GM19438 (cell line): Measurements from ENCODE around the gene VAT1L.
"Not testable (repeated sequence)": the region's sequence is repeated elsewhere in the genome, so short reads cannot be mapped to it uniquely, and the experiment has no call there.

Source experiments
- ATAC-seq: cut with Tn5 transposase; IDR thresholded peaks from one replicate; pipeline ENCODE4 v1.9.1; 2021; ENCODE audit warnings: low read depth; ENCODE audit not compliant: unreplicated experiment

Gene VAT1L

DNA sequence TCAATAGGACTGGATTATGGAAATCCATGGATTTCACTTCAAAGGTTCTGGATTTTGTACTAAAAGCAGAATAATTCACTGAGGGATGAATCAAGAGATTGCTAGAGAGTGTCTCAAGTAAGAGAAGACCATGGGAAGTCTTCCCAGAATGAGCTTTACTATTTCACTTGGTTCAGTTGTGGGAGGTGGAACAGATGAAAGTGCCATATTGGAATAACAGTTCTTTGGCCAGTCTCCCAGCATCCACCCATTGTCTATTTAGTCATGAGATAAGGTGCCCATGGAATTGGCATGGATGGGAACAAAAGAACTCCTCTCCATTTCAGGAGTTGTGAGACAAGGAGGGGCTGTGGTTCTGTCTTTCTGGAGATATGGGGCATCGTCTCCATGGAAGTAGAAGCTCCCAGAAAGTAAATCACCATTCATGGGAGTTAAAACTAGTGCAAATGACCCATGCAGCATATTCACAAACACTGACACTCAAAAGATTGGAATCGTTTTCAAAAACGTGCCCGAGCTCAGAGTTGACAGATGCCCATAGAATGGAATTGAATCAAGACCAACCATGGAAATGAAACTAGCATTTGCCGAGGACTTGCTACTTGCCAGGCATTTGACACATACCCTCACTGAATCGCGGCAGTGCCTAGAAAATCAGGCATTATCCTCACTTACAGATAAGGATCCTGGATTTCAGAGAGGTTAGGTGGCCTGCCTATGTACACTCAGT lies 197.8 kb downstream of the VAT1L start:
- no peak for ATAC-seq

DNA sequence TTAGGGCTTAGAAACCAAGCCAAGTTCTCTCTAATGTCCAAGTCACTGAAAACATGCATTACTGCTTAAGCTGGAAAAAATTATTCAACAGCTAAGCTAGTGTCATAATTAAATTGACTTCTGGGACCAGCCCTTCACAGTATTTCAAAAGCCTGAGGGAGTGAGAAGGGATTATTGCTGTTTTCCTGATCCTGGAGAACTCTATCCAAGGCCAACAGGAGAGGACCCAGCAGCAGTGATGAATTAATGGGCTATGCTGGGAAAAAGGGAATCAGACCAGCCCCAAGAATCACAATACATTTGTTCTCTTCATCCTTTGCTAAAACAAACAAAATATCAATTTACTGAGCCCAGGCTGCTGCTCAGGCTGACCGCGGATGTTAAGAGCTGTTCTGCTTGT lies 199.4 kb downstream of the VAT1L start:
- ATAC-seq, result no peak

DNA sequence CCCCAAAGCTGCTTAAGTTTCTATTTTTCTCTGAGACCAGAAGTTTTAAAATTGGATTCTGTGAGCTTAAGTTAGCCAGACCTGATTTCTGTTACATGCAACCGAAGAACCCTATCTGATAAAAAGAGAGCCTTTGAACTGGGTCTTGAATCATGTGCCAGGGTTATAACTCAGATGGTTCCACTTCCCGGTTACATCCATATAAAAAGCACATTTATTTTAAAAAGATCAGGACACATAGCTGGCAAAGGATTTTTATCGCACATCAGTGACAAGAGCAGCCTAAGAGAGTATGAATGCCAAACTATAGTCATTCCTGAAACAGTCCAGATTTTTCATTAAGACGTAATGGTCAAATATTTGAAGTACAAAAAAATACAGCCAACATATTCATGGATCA lies 201.5 kb downstream of the VAT1L start:
- no peak for ATAC-seq

DNA sequence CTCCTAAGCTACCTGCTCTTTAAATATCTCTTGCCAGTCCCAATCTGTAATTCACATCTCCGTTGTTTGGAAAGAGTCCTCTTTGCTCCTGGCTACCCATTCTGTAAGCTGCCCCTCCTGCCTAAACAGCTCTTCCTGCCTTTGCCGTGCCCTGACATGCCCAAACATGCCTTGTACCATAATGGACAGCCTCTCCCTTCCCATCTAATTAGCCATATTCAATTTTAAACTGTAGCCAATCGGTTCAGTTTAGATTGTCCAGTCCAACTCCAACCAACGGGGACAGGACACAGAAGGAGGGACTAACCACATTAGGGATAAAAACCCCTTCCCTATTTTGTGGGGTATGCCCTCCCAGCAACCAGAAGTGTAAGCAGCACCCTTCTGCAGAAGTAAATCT lies 203.3 kb downstream of the VAT1L start:
- ATAC-seq, result no peak

DNA sequence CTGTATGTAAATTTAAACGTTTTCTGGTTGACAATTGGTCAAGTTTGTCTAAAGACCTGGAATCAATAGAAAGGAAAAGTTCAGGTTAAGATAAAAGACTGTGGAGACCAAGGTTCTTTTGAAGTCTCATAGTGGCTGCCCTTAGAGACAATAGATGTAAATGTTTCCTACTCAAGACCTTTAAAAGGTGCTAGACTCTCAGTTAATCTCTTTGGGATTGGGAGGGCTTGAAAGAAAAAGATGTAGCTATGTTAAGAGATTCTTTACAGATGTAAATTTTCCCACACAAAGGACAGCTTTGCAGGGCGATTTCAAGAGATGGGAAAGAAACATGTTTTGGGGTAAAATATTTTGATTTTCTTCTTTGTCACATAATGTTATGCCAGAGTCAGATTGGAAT lies 204.0 kb downstream of the VAT1L start:
- ATAC-seq, result not testable (repeated sequence)

DNA sequence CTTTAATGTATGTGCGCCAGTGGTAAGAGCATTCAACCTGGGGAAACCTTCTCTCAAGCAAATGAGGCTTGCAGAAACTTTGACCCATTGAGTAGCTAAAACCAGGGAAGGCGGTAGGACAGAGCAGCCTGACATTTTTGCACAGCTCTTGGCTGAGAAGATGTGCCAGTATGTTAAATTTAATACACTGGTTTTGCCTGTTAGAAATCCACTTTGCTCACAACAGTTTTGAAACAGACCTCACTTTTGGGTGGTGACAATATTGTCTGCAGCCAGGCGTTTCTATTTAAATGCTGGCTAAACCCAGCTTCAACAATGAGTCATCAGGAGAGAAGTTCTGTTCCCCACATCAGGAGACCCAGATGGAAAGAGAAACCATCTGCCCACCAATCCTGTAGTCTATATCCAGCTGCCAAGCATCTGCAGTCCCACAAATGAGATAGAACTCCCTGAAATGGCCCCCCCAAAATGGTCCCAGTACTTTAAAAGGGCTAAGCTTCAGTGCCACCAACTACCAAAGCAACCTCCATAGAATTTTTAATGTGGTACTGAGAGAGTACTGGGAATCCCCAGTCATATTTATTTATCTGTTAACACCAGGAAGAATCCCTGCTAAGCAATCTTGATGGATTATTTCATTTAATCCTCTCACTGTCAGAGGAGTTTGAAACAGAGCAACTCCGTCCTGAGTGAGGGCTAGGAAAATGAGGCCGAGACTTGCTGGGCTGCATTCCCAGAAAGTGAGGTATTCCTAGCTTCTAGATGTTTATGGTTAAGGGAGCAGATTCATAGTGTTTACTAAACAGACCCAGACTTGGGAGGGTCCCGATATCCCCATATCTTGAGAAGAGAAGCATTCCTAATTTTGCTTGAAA lies 205.0 kb downstream of the VAT1L start:
- no peak for ATAC-seq

DNA sequence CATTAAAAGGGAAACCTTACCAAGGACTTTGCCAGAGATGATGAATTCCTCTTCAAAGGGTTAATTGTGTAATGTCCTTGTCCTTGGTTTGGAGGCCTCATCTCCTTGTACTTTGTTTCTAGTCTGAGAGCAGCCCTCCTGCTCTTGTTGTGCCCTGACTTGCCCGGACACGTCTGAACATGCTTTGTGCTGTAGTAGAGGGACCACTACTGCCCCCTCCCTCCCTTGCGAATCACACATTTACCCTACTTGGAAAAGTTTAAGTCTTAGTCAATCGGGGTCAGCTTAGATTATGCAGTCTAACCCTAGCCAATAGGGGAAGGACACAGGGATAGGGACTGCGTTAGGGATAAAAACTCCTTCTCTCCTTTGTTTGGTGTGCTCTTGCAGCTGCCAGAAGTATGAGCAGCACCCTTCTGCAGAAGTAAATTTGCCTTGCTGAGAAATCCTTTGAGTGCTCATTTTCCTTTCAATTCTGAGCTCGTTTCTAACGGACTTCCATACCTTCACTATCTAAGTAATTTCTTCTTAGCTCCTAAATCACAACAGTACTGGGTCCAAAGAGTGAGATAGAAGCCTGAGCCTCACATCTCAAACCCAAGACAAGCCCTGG lies 207.6 kb downstream of the VAT1L start:
- ATAC-seq, result no peak

GRCh38 chr16:77998350-77999023 lies 210.1 kb downstream of the VAT1L start:
- no peak for ATAC-seq

- ATAC-seq, result no peak
Observed at GRCh38 chr16:78001451-78002025, 213.2 kb downstream of the VAT1L start.

DNA sequence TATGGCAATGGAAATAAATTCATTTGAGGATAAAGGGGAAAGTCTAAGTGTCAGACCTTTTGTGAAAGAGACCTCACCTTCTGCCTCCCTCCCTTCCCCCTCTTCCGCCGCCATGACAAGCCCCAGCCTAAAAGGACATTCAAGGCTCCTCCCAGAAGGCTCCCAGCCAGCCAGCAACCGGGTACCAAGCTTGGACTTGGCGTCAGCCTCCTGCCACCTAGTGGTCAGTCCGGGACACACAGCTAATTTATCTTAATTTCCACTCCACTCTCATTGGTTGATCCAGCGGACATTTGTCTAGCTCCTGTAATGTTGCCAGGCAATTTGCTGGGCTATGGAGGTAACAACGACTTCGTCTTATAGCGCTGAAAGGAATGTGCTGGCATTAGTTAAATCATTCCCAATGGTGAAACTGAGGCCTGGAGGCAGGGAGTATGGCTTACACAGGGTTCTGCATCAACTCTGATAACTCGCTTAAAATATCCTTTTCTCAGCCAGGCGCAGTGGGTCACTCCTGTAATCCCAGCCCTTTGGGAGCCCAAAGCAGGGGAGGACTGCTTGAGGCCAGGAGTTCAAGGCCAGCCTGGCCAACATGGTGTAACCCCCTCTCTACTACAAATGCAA lies 214.7 kb downstream of the VAT1L start:
- peak; percentile 100 for ATAC-seq

GRCh38 chr16:78004517-78004916 lies 216.2 kb downstream of the VAT1L start:
- no peak for ATAC-seq

GRCh38 chr16:78005881-78006280 lies 217.5 kb downstream of the VAT1L start:
- no peak for ATAC-seq

- ATAC-seq, result no peak
Observed at GRCh38 chr16:78007121-78007520, 218.8 kb downstream of the VAT1L start.

- no peak for ATAC-seq
Observed at GRCh38 chr16:78022347-78023060, 234.1 kb downstream of the VAT1L start, which contains the start of gene CLEC3A. Gene CLEC3A, plus strand, starts transcription at chr16:78022548. Its CDS starts 79 bp downstream, at chr16:78022627.

DNA sequence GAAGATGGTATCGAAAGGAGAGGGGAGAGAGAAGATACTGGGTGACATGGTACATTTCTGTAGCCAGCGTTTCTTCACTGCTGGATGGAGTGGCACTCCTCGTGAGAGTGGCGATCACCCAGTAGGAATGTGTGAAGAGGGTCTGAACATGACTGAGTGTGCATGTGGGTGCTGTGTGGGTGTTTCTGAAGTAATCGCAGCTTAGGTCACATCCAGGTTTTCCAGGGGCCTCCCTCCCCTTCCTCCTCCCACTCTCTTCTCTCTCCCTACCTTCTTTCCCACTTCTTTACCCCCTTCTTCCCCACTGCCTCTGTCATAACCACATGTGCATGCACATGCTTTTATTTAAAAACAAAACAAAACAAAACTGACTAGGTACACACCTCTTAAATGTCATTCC lies 235.8 kb downstream of the VAT1L start:
- ATAC-seq, result no peak

GRCh38 chr16:78025631-78026030 lies 237.3 kb downstream of the VAT1L start:
- ATAC-seq, result no peak

GRCh38 chr16:78028018-78028417 lies 239.7 kb downstream of the VAT1L start:
- ATAC-seq, result no peak
